Measurements from ENCODE around the gene TAGLN3.

The TAGLN3 gene

DNA sequence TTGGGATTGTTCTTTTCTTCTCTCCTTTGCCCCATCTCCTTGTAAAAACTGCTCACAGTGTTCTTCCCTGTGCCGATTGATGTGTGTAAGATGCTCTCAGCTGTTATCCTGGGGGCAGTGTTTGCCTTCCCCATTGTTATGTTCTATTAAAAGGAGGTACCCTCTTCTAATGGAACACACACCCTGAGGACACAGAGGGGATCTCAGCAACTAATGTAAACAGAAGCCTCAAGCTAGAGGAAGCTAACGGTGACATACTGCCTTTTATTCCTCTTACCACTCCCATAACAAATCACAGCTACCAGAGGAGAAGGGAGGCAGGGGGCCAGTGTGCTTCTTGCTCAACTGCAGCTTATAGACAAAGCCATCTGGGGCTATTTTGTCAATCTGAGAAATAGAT, 2.2 kb downstream of the TAGLN3 start:
- CTCF ChIA-PET, result interaction anchor here (7.8 to 21.1 kb wide), 2 partner anchors 12 to 13 kb away, joined by 60 to 279 read pairs; no protein-coding TSS in a partner anchor
- POLR2A ChIA-PET, result no interaction called here

GRCh38 chr3:112001526-112001925, 2.8 kb downstream of the TAGLN3 start:
- no peak overlapping the region for H3K27ac ChIP-seq (ENCODE audit: insufficient read depth in 1 of 2, low read depth in 1 of 2, low read length in 2 of 2, poor library complexity in 1 of 2, severe bottlenecking in 2 of 2)
- H3K4me1 ChIP-seq (ENCODE audit: control extremely low read depth in 1 of 4, control insufficient read depth in 4 of 4, insufficient read depth in 4 of 4, low read length in 3 of 4), result peaks cover 0 to 13% (median 11%) of the 10 kb centered on the region in 4 experiments
- no peak overlapping the region for H3K4me3 ChIP-seq (ENCODE audit: control insufficient read depth in 1 of 7, extremely low read depth in 1 of 7, insufficient read depth in 4 of 7, low read depth in 2 of 7, low read length in 6 of 7)
- DNase-seq, result no peak
- ChIA-PET POLR2A (no interaction called here), CTCF (interaction anchor here (7.8 to 21.1 kb wide), 2 partner anchors 11 to 14 kb away, joined by 60 to 279 read pairs; no protein-coding TSS in a partner anchor)
- no peaks in the 10 kb centered on the region for H3K9me3 ChIP-seq (ENCODE audit: control extremely low read depth in 1 of 5, control insufficient read depth in 4 of 5, insufficient read depth in 2 of 5, low read depth in 1 of 5, low read length in 4 of 5)
- H3K27me3 ChIP-seq (replicated peaks in 2 of 5; ENCODE audit: control insufficient read depth in 4 of 5, insufficient read depth in 5 of 5, low read length in 4 of 5), result peaks cover 0 to 28% (median 11%) of the 10 kb centered on the region in 5 experiments
- no peaks in the 10 kb centered on the region for H3K36me3 ChIP-seq (ENCODE audit: control insufficient read depth in 4 of 4, insufficient read depth in 4 of 4, low read length in 3 of 4)
- WGBS (ENCODE audit: insufficient coverage), result 100% methylated on average over 2 of the region's 2 CpGs

More for the DNA sequence above, 2.2 kb downstream of the TAGLN3 start:
- H3K4me3 ChIP-seq (ENCODE audit: control insufficient read depth in 1 of 7, extremely low read depth in 1 of 7, insufficient read depth in 4 of 7, low read depth in 2 of 7, low read length in 6 of 7), result no peak overlapping the region
- no peaks in the 10 kb centered on the region for H3K36me3 ChIP-seq (ENCODE audit: control insufficient read depth in 4 of 4, insufficient read depth in 4 of 4, low read length in 3 of 4)
- peaks cover 0 to 28% (median 11%) of the 10 kb centered on the region in 5 experiments for H3K27me3 ChIP-seq (replicated peaks in 2 of 5; ENCODE audit: control insufficient read depth in 4 of 5, insufficient read depth in 5 of 5, low read length in 4 of 5)
- no peak overlapping the region for H3K27ac ChIP-seq (ENCODE audit: insufficient read depth in 1 of 2, low read depth in 1 of 2, low read length in 2 of 2, poor library complexity in 1 of 2, severe bottlenecking in 2 of 2)
- H3K4me1 ChIP-seq (ENCODE audit: control extremely low read depth in 1 of 4, control insufficient read depth in 4 of 4, insufficient read depth in 4 of 4, low read length in 3 of 4), result peaks cover 0 to 13% (median 11%) of the 10 kb centered on the region in 4 experiments
- H3K9me3 ChIP-seq (ENCODE audit: control extremely low read depth in 1 of 5, control insufficient read depth in 4 of 5, insufficient read depth in 2 of 5, low read depth in 1 of 5, low read length in 4 of 5), result no peaks in the 10 kb centered on the region
- no peak for DNase-seq
- no CpG with 5 or more reads among the region's 2 CpGs for WGBS (ENCODE audit: insufficient coverage)

- no peak for DNase-seq
- H3K9me3 ChIP-seq (ENCODE audit: control extremely low read depth in 1 of 5, control insufficient read depth in 4 of 5, insufficient read depth in 2 of 5, low read depth in 1 of 5, low read length in 4 of 5), result no peaks in the 10 kb centered on the region
- H3K27ac ChIP-seq (ENCODE audit: insufficient read depth in 1 of 2, low read depth in 1 of 2, low read length in 2 of 2, poor library complexity in 1 of 2, severe bottlenecking in 2 of 2), result no peak overlapping the region
- H3K27me3 ChIP-seq (replicated peaks in 2 of 5; ENCODE audit: control insufficient read depth in 4 of 5, insufficient read depth in 5 of 5, low read length in 4 of 5), result peaks cover 0 to 28% (median 11%) of the 10 kb centered on the region in 5 experiments
- no peak overlapping the region for H3K4me3 ChIP-seq (ENCODE audit: control insufficient read depth in 1 of 7, extremely low read depth in 1 of 7, insufficient read depth in 4 of 7, low read depth in 2 of 7, low read length in 6 of 7)
- peaks cover 0 to 13% (median 11%) of the 10 kb centered on the region in 4 experiments for H3K4me1 ChIP-seq (ENCODE audit: control extremely low read depth in 1 of 4, control insufficient read depth in 4 of 4, insufficient read depth in 4 of 4, low read length in 3 of 4)
- ChIA-PET POLR2A (no interaction called here), CTCF (interaction anchor here (7.8 to 21.1 kb wide), 2 partner anchors 11 to 15 kb away, joined by 60 to 279 read pairs; no protein-coding TSS in a partner anchor)
- 80% methylated on average over 5 of the region's 8 CpGs for WGBS (ENCODE audit: insufficient coverage)
- no peaks in the 10 kb centered on the region for H3K36me3 ChIP-seq (ENCODE audit: control insufficient read depth in 4 of 4, insufficient read depth in 4 of 4, low read length in 3 of 4)
These were observed 3.6 kb downstream of the TAGLN3 start for GRCh38 chr3:112002096-112002971.

DNA sequence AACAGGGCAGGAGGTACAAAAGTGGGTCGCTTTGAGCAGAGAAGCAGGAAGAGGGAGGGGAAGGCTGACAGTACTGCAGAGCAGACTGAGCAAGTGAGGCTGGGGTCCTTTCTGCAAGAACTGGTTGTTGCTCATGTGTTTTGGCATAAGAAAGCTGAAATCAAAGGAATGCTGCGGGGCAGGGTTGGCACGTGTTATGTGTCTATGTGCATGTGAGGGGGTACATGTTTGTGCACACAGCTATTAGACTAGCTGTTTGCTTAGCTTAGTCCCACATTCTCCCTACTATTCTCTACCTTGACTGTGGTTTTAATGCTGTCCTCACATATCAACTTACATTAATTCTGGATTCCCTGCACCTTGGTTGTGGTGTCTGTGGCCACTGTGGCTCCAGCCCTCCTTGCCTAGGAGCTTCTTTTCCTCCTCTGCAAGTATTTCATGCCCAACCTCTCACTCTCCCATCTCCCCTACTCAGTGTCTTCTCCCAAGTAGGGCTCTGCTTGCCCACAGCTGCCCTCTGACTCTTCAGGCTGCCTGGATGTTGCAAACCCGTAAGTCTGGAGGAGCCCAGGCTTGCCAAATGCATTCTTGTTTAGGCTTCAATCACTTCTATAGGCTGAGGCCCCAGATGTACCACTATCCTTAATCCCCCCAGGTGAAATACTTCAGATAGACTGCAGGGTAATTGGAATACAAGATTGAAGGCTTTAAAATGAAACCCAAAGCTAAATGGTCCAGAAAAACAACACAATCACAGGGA, 4.8 kb downstream of the TAGLN3 start:
- H3K36me3 ChIP-seq (ENCODE audit: control insufficient read depth in 4 of 4, insufficient read depth in 4 of 4, low read length in 3 of 4), result no peaks in the 10 kb centered on the region
- H3K9me3 ChIP-seq (ENCODE audit: control extremely low read depth in 1 of 5, control insufficient read depth in 4 of 5, insufficient read depth in 2 of 5, low read depth in 1 of 5, low read length in 4 of 5), result no peaks in the 10 kb centered on the region
- whole genome bisulfite sequencing (ENCODE audit: insufficient coverage), result 90% methylated on average over 2 of the region's 4 CpGs
- peaks cover 0 to 26% (median 11%) of the 10 kb centered on the region in 5 experiments for H3K27me3 ChIP-seq (replicated peaks in 2 of 5; ENCODE audit: control insufficient read depth in 4 of 5, insufficient read depth in 5 of 5, low read length in 4 of 5)
- H3K4me1 ChIP-seq (ENCODE audit: control extremely low read depth in 1 of 4, control insufficient read depth in 4 of 4, insufficient read depth in 4 of 4, low read length in 3 of 4), result peaks cover 0 to 12% (median 10%) of the 10 kb centered on the region in 4 experiments
- no peak overlapping the region for H3K4me3 ChIP-seq (ENCODE audit: control insufficient read depth in 1 of 7, extremely low read depth in 1 of 7, insufficient read depth in 4 of 7, low read depth in 2 of 7, low read length in 6 of 7)
- no peak overlapping the region for H3K27ac ChIP-seq (ENCODE audit: insufficient read depth in 1 of 2, low read depth in 1 of 2, low read length in 2 of 2, poor library complexity in 1 of 2, severe bottlenecking in 2 of 2)
- POLR2A ChIA-PET, result interaction anchor here (1.2 kb wide), 1 partner anchor 14 kb away, joined by 5 read pairs; no protein-coding TSS in a partner anchor
- no peak for DNase-seq
- CTCF ChIA-PET, result interaction anchor here (1.6 to 21.1 kb wide), 3 partner anchors 9 to 40 kb away, joined by 6 to 279 read pairs (median 60); no protein-coding TSS in a partner anchor

DNA sequence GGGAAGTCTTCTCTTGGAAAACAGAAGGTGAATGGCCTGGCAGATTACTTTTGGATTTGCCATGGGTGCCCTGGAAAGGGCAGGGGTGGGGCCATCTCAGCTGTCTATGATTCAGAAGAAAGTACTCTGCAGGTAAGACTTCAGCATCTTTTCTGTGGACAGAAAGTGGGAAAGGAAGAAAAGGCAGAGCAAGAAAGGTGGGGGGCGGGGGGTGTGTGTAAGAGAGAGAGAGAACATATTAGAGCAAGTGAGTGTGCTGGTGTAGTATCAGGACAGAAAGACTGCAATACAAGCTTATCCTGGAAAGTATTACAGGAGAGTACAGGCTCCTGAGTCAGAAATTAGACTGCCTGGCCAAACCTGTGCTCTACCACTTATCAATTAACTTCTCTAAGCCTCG, 5.5 kb downstream of the TAGLN3 start:
- ChIA-PET CTCF (interaction anchor here (1.6 to 21.1 kb wide), 3 partner anchors 9 to 40 kb away, joined by 6 to 279 read pairs (median 60); no protein-coding TSS in a partner anchor), POLR2A (interaction anchor here (1.2 kb wide), 1 partner anchor 14 kb away, joined by 5 read pairs; no protein-coding TSS in a partner anchor)
- no peaks in the 10 kb centered on the region for H3K36me3 ChIP-seq (ENCODE audit: control insufficient read depth in 4 of 4, insufficient read depth in 4 of 4, low read length in 3 of 4)
- no peak overlapping the region for H3K27ac ChIP-seq (ENCODE audit: insufficient read depth in 1 of 2, low read depth in 1 of 2, low read length in 2 of 2, poor library complexity in 1 of 2, severe bottlenecking in 2 of 2)
- H3K27me3 ChIP-seq (replicated peaks in 2 of 5; ENCODE audit: control insufficient read depth in 4 of 5, insufficient read depth in 5 of 5, low read length in 4 of 5), result peaks cover 0 to 19% (median 9%) of the 10 kb centered on the region in 5 experiments
- H3K9me3 ChIP-seq (ENCODE audit: control extremely low read depth in 1 of 5, control insufficient read depth in 4 of 5, insufficient read depth in 2 of 5, low read depth in 1 of 5, low read length in 4 of 5), result no peaks in the 10 kb centered on the region
- 80% methylated on average over 1 of the region's 2 CpGs for WGBS (ENCODE audit: insufficient coverage)
- no peak overlapping the region for H3K4me3 ChIP-seq (ENCODE audit: control insufficient read depth in 1 of 7, extremely low read depth in 1 of 7, insufficient read depth in 4 of 7, low read depth in 2 of 7, low read length in 6 of 7)
- DNase-seq, result no peak
- H3K4me1 ChIP-seq (ENCODE audit: control extremely low read depth in 1 of 4, control insufficient read depth in 4 of 4, insufficient read depth in 4 of 4, low read length in 3 of 4), result peaks cover 0 to 5% (median 4%) of the 10 kb centered on the region in 4 experiments

DNA sequence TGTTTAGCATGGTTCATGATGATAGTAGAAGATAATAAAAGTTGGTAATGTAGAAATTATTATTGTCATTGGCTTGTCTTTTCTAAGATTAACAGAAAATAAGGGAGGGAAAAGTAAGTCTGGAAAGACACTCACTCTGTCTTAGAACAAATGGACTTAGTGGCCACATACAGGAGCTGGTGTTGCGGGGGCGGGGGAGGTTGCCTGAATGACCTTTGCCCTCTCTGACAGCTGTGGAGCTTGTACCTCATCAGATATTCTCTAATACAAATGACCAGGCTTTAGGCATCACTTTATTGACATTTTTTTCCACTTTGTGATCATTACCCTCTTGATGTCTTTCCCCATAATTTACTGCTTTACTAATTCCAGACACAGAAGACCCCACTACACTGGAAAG, 5.9 kb downstream of the TAGLN3 start:
- CTCF ChIA-PET, result interaction anchor here (1.6 to 21.1 kb wide), 3 partner anchors 8 to 39 kb away, joined by 6 to 279 read pairs (median 60); no protein-coding TSS in a partner anchor
- H3K27ac ChIP-seq (ENCODE audit: insufficient read depth in 1 of 2, low read depth in 1 of 2, low read length in 2 of 2, poor library complexity in 1 of 2, severe bottlenecking in 2 of 2), result no peak overlapping the region
- H3K4me1 ChIP-seq (ENCODE audit: control extremely low read depth in 1 of 4, control insufficient read depth in 4 of 4, insufficient read depth in 4 of 4, low read length in 3 of 4), result no peaks in the 10 kb centered on the region
- peaks cover 0 to 14% (median 7%) of the 10 kb centered on the region in 5 experiments for H3K27me3 ChIP-seq (replicated peaks in 2 of 5; ENCODE audit: control insufficient read depth in 4 of 5, insufficient read depth in 5 of 5, low read length in 4 of 5)
- H3K36me3 ChIP-seq (ENCODE audit: control insufficient read depth in 4 of 4, insufficient read depth in 4 of 4, low read length in 3 of 4), result no peaks in the 10 kb centered on the region
- POLR2A ChIA-PET, result interaction anchor here (1.2 kb wide), 1 partner anchor 15 kb away, joined by 5 read pairs; no protein-coding TSS in a partner anchor
- no peak overlapping the region for H3K4me3 ChIP-seq (ENCODE audit: control insufficient read depth in 1 of 7, extremely low read depth in 1 of 7, insufficient read depth in 4 of 7, low read depth in 2 of 7, low read length in 6 of 7)
- H3K9me3 ChIP-seq (ENCODE audit: control extremely low read depth in 1 of 5, control insufficient read depth in 4 of 5, insufficient read depth in 2 of 5, low read depth in 1 of 5, low read length in 4 of 5), result no peaks in the 10 kb centered on the region
- WGBS (ENCODE audit: insufficient coverage), result 100% methylated on average over 2 of the region's 2 CpGs
- no peak for DNase-seq

All from common myeloid progenitor, CD34-positive (primary cell).